Vagina (tissue), 2 donors: ENCODE data around the gene LANCL3. TPM values are rescaled to one million over a fixed set of nuclear protein-coding genes. Genes with fewer than 3 reads are reported as not detected.

Experiments used
- DNase-seq, 2 donors: peaks; one replicate each; pipeline ENCODE4 v3.0.0-alpha.2; 2017; ENCODE audit errors: extremely low spot score in 2 of 2
- H3K27ac ChIP-seq: fragments of 200-600 bp; sonication (generic); one replicate; pipeline ENCODE4 v1.5.1; 2019
- H3K27me3 ChIP-seq: fragments of 200-600 bp; sonication (generic); one replicate; pipeline ENCODE4 v1.5.1; 2019
- H3K36me3 ChIP-seq, 2 donors: fragments of 200-600 bp; sonication (generic); one replicate each; pipeline ENCODE4 v1.5.1; 2017 to 2019
- H3K4me1 ChIP-seq: fragments of 200-600 bp; sonication (generic); one replicate; pipeline ENCODE4 v1.5.1; 2019
- H3K4me3 ChIP-seq, 2 donors: fragments of 200-600 bp; sonication (generic); 1 replicate in 1 of 2; 2 replicates in 1 of 2; pipeline ENCODE4 v1.5.1; 2016 to 2019
- H3K9me3 ChIP-seq: fragments of 200-600 bp; sonication (generic); one replicate; pipeline ENCODE4 v1.5.1; 2019
- POLR2A ChIP-seq, 2 donors: fragments of 450-650 bp; IDR thresholded peaks; one replicate each; pipeline ENCODE4 v1.6.1; 2017; ENCODE audit warnings: antibody characterized with exemption in 2 of 2, mild to moderate bottlenecking in 2 of 2, moderate library complexity in 2 of 2
- POLR2AphosphoS5 ChIP-seq, 2 donors: sonication (generic); formaldehyde crosslinking; IDR thresholded peaks; one replicate each; pipeline ENCODE4 v1.9.0; 2017; ENCODE audit warnings: antibody characterized with exemption in 2 of 2, mild to moderate bottlenecking in 2 of 2, low read depth in 1 of 2; ENCODE audit not compliant: insufficient read depth in 1 of 2
- intact Hi-C: fragments of 100-400 bp; cut with DNase I; formaldehyde crosslinking; loops from one replicate; pipeline ENCODE4 v1.15.1; 2023
- total RNA-seq: library from RNA; depleted of rRNA; stranded (reverse); fragments of >200 nt; gene quantifications from one replicate; pipeline ENCODE4 v1.2.3, GENCODE V29; 2016
- TF ChIP-seq, protein P1 (sequence below), 3 experiments: fragments of 450-650 bp in 2 of 3; fragments of 200-600 bp in 1 of 3; sonication (generic) in 1 of 3; IDR thresholded peaks; one replicate each; pipeline ENCODE4 v1.5.1; 2017 to 2019; ENCODE audit warnings: antibody characterized with exemption in 3 of 3, mild to moderate bottlenecking in 2 of 3, moderate library complexity in 2 of 3

The LANCL3 gene
- total RNA-seq, 1 donor from 2014 or later, result 2.5 TPM

GRCh38 chrX:37684426-37684825 is 113.0 kb downstream of the LANCL3 start:
- Histone ChIP-seq H3K27ac (no peak overlapping the region), H3K4me3 (no peak overlapping the region)
- intact Hi-C loops, result no loop called here

GRCh38 chrX:37684973-37685372 is 113.5 kb downstream of the LANCL3 start:
- TF ChIP-seq POLR2AphosphoS5 (IDR thresholded peaks at IDR 0.05; ENCODE audit: insufficient read depth in 1 of 2, low read depth in 1 of 2) (no peak), POLR2A (IDR thresholded peaks at IDR 0.05) (no peak)
- TF ChIP-seq, protein P1, sequence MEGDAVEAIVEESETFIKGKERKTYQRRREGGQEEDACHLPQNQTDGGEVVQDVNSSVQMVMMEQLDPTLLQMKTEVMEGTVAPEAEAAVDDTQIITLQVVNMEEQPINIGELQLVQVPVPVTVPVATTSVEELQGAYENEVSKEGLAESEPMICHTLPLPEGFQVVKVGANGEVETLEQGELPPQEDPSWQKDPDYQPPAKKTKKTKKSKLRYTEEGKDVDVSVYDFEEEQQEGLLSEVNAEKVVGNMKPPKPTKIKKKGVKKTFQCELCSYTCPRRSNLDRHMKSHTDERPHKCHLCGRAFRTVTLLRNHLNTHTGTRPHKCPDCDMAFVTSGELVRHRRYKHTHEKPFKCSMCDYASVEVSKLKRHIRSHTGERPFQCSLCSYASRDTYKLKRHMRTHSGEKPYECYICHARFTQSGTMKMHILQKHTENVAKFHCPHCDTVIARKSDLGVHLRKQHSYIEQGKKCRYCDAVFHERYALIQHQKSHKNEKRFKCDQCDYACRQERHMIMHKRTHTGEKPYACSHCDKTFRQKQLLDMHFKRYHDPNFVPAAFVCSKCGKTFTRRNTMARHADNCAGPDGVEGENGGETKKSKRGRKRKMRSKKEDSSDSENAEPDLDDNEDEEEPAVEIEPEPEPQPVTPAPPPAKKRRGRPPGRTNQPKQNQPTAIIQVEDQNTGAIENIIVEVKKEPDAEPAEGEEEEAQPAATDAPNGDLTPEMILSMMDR (IDR thresholded peaks at IDR 0.05), result no peak
- peak overlapping the region in 1 of 2 donors; percentile 40 for H3K4me3 ChIP-seq
- H3K9me3 ChIP-seq, result no peaks in the 10 kb centered on the region
- intact Hi-C loops, result no loop called here
- no peaks in the 10 kb centered on the region for H3K27me3 ChIP-seq
- no peaks in the 10 kb centered on the region for H3K36me3 ChIP-seq
- no peak overlapping the region for H3K27ac ChIP-seq
- DNase-seq, result no peak
- no peaks in the 10 kb centered on the region for H3K4me1 ChIP-seq

More at GRCh38 chrX:37684426-37684825, 113.0 kb downstream of the LANCL3 start:
- Histone ChIP-seq H3K4me1 (no peaks in the 10 kb centered on the region), H3K27me3 (no peaks in the 10 kb centered on the region), H3K9me3 (no peaks in the 10 kb centered on the region), H3K36me3 (no peaks in the 10 kb centered on the region)
- no peak for TF ChIP-seq POLR2A (IDR thresholded peaks at IDR 0.05)
- TF ChIP-seq POLR2AphosphoS5 (IDR thresholded peaks at IDR 0.05; ENCODE audit: insufficient read depth in 1 of 2, low read depth in 1 of 2), result no peak
- TF ChIP-seq, protein P1 (IDR thresholded peaks at IDR 0.05), result no peak
- DNase-seq, result no peak

DNA sequence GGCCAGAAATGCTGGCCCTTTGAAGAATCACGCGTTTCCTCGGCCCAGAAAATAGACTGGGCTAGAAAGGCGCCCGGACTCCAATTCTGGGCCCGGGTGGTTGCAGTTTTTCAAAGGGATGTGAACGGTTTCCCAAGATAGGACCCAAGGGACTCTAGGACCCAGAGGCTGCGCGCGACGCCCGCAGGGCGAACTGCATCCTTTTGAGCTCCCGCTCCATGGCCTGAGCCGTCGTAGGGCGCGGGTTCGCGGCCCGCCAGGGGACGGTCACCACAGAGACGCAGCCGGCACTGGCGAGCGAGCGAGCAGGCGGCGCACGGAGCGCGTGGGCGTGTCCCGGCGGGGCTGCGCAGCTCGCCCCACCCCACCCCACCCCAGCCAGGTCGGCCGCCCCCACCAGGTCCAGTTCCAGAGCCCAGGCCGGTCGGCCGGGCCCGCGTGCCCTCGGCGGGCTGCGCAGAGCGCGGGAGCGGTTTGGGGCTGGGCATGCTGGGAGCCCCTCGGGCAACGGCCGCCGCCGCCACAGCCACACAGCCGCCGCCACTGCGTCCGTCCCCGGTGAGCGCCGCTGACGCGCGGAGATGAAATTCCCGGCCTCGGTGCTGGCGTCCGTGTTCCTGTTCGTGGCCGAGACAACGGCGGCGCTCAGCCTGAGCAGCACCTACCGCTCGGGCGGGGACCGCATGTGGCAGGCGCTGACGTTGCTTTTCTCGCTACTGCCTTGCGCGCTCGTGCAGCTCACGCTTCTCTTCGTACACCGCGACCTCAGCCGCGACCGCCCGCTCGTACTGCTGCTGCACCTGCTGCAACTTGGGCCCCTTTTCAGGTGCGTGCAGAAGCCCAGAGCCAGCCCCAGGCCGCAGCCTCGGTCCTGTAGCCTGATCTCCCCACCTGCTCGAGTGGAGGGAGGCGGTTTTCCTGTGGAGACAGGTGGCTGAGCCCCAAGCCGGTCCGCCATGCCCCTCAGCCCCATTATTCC is 114.2 kb downstream of the LANCL3 start, which contains the start of gene XK:
Gene XK (plus strand): TSS at position 411 of the 979 bp plus-strand sequence. CDS start 171 bp downstream, at position 582.
- TF ChIP-seq POLR2AphosphoS5 (IDR thresholded peaks at IDR 0.05; ENCODE audit: insufficient read depth in 1 of 2, low read depth in 1 of 2), result no peak
- no peak for TF ChIP-seq POLR2A (IDR thresholded peaks at IDR 0.05)
- TF ChIP-seq, protein P1 (IDR thresholded peaks at IDR 0.05), result no peak
- Histone ChIP-seq H3K4me3 (peak within 1 kb of the TSS; percentile 40 to 43), H3K9me3 (no peaks in the 10 kb centered on the region), H3K4me1 (no peaks in the 10 kb centered on the region), H3K36me3 (no peaks in the 10 kb centered on the region), H3K27me3 (no peaks in the 10 kb centered on the region), H3K27ac (peak within 1 kb of the TSS; percentile 26)
- DNase-seq, result no peak
- intact Hi-C loops, result no loop called here

- H3K27me3 ChIP-seq, result no peaks in the 10 kb centered on the region
- no peak for DNase-seq
- no peaks in the 10 kb centered on the region for H3K4me1 ChIP-seq
- peak overlapping the region; percentile 40 to 43 for H3K4me3 ChIP-seq
- H3K36me3 ChIP-seq, result no peaks in the 10 kb centered on the region
- no peak overlapping the region for H3K27ac ChIP-seq
- TF ChIP-seq POLR2AphosphoS5 (IDR thresholded peaks at IDR 0.05; ENCODE audit: insufficient read depth in 1 of 2, low read depth in 1 of 2), result no peak
- TF ChIP-seq, protein P1 (IDR thresholded peaks at IDR 0.05), result no peak
- TF ChIP-seq POLR2A (IDR thresholded peaks at IDR 0.05), result no peak
- H3K9me3 ChIP-seq, result no peaks in the 10 kb centered on the region
- intact Hi-C loops, result no loop called here
Measured at GRCh38 chrX:37686369-37686995, 115.0 kb downstream of the LANCL3 start.
